NCI-H1436 (cell line): ENCODE measurements around the gene ALKBH5.

Source experiments
- DNase-seq: peaks from one replicate; lab custom pipeline; 2025; lab: John Stamatoyannopoulos, UW

ALKBH5 gene

DNA sequence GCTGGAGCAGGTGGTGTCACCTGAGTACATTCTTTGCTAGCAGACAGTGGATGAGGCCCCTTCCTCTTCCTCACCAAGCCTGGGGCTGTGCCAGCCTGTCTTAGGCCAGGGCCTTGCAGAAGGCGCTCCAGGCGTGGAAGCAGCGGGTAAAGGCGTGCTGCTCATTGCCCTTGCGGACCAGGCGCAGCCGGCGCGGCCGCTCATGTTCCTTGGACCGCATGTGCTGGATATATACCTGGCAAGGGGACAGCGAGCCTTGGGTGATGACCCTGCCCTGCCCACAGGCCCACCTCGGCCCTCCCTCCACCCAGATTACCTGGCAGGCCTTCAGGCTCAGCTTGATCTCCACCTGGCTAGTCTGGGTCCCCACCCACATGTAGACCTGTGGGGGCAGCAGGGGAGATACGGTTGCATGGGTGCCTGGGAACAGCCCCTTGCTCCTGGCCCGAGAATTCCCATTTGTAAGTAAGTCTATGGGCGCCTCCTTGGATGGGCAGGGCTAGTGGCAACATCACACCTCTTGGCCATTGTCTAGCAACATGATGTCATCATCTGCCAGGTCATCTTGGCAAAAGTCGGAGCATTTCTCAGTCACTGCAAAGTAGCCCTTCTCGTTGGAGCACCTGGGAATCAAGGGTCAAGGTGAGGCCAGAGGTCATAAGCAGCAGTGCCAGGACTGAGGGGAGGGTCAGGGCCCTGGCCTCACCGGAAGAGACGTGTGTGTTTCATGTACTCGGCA, 61.6 kb downstream of the ALKBH5 start:
- DNase-seq, result no peak

DNA sequence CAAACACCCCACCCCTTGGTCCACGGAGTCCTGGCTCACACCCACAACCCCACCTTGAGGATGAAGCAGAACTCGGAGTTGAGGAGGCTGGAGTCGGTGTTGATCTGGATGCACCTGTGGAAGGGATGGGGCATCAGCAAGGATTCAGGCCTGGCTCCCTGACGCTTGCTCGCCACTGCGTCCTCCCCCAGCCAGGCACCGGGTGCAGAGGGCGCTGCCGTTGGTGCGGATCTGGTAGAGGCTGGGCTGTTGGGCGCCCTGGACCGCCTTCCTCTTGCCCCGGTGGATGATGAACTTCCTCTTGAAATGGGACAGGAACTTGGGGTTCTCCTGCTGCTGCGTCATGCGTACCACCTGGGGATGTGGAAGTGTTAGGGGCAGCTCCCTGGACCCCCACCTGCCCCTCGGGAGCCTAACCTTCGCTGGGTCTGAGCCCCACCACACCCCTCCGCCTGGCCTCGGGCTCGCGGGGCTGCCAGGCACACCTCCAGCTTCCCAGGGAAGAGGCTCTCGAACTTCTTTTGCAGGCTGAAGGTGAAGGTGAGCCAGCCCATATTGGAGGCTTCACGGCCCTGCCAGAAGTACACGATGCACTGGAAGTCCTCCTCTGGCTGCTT, 62.6 kb downstream of the ALKBH5 start:
- no peak for DNase-seq

DNA sequence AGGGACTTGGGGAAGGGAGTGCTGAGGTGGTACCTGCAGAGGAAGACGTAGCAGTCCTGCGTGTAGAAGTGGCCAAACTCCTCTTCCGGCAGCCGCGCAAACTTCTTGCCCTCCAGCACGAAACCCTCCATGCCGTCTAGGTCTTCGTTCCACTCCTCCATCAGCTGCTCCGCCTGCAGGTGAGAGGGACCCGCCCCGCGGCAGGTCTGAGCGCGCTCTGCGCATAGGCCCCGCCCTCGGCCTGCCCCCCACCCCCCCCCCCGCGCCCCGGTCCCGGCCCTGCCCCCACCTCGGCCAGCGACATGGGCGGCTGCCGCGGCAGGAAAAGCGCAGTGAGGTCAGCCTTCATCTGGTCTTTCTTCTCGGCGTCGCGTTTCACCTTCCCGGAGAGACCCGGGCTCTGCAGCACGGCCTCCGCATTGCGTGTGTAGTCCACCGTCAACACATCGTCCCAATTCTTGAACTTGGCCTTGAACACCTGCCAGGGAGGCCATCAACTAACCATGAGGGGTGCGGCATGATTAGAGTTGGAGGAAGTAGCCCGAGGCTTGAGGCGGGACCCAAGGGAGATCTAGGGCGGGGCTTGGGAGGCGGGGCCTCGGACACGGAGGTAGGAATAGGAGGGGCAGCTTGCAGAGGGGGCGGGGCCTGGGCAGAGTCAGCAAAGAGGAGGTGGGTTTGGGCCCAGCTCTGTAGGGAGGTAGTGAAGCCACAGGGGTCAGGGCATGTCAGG, 63.4 kb downstream of the ALKBH5 start:
- DNase-seq, result peak; percentile 94

DNA sequence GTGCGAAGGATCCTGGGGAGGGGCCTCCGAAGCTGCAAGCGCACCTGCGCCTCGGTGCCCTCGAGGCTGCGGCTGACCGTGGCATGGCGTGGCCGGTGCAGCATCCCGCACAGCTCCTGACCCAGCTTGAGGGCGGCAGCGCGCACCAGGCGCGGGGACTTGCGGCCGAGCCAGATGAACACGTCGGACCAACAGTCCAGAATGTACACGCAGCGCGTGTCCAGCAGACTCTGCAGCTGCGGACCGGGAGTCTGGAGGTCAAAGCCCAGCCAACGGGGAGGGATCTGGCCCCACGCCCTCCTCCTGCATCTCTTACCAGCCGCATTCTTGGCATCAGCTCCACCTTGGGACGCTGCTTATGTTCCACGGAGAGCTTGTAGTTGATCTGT, 64.0 kb downstream of the ALKBH5 start:
- DNase-seq, result no peak

DNA sequence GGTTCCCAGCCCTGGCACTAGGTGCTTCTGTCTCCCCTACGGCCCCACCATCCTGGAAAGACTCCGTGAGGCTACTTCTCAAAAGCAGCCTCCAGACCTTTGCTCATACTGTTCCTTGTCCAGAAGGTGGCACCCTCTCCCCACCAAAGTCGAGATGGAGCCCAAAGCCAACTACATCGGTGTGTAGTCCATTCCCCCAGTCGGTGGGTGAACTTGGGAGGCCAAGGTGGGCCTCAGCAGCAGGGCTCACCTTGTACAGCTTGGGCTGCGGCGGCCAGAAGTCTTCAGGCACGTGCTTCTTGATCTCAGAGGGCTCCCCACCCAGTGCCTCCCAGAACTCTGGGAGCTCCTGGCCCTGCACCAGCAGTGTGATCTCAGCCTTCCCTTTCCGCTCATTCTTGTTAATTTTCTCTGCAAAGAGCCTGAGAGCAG, 64.7 kb downstream of the ALKBH5 start:
- DNase-seq, result peak; percentile 85

DNA sequence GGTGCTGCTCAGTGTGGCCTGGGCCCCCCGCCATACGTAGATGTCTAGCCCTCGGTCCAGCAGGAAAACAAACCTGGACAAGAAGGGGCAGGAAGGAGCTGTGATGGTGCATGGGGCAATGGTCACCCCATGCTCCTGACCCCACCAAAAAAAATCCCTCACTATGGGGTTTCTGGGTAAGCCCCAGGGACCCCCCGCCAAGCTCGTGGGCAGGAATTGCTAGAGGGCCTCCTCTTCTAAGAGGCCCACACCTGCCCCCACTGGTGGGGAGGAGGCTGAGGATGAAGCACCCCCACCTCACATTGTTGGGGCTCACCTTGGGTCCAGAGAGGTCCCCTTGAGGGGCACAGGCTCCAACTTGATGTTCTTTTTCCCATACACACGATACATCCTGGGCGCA, 65.2 kb downstream of the ALKBH5 start:
- DNase-seq, result no peak

DNA sequence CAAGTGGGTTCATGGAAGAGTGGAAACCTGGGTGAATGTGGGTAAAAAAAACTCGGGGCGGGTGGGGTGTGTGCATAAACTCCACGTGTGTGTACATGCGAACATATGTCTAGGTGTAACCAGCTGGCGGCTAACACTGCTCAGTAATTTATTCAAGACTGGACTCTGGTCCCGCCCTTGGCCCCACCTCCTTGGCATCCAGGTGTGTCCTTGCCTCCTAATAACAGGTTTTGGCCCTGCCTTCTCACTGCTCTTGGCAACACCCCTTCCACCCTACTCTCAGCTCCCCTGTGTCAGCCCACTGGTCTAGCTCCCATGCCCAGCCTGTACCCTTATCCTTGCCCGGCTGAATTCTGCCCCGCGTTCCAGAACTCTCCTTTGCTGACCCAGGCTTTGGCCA, 66.6 kb downstream of the ALKBH5 start:
- DNase-seq, result peak; percentile 16

DNA sequence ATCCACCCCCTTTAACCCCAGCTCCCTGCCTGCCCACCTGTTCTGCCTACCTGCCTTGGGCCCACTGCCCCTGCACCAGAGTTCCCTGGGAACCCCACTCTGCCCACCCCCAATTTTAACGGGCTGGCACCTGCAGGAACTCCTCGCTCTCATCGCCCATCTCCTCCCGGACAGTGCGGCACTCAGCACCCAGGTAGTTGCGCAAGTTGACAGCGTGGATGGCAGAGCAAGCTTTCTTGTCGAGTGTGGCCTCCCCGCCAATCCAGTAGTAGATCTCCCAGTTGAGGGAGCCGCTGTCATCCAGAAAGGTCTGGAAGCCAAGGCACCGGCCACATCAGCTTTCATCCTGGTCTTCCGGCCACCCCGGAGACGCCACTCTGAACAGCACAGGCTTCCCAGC, 67.1 kb downstream of the ALKBH5 start:
- DNase-seq, result no peak

DNA sequence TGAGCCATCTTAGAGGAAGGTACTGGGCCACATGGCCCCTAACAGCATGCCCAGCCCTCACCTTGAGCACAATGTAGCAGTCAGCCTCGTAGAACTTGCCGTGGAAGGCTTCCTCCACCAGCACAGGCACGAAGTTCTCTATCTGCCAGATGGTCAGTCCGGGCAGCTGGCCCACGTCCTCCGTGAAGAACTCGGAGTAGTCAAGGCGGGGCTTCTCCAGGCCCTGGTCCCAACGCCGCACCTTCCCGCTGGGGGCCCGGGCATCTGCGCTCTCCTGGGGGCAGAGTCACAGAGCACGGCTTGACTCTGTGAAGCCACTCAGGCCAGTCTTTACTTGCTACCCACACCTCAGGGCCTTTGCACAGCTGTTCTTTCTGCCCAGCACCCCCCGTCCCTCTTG, 67.6 kb downstream of the ALKBH5 start:
- no peak for DNase-seq

DNA sequence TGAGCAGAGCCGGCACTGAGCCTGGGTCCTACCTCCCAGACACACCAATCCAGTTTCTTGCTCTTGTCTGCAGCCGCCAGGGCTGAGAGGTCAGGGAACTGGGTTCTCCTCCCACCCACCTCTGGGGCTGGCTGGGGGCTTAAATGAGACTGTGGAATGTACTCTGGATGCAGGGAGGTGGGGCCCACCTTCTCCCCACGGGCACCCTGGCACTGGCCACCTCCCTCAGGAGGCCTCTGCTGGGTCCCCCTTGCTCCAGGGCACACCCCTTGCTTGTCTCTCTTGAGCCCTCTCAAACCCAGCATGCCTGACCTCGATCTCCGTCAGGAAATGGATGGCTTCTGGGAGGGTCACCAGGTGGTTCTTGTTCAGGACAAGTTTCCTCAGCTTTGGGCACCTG, 68.5 kb downstream of the ALKBH5 start:
- DNase-seq, result no peak

DNA sequence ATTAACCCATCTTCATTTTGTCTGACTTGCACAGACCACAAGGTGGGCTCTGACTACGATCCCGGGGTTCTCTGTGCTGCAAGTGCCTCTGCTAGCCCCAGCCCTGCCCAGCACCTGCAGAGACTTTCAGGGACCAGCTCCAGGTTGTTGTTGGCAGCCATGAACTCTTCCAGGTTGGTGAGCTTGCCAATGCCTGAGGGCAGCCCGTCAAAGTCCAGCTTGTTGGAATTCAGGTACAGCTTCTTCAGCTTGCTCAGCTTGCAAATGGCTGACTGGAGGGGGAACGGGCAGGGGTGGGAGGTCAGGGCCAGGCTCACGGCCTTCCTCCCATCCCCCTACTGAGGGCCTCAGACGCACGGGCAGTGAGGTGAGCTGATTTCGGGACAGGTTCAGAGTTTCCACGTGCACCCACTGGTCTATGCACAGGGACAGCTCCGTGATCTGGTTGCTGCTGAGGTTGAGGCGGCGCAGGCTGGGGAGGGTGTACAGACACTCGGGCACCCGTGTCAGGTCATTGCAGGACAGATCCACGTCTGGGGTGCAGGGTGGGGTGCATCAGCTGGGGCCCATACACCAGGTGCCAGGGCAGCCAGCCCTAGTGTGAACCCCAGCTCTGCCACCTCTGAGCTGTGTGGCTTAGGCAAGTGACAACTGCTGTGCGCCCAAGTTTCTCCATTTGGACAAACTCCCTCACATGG, 69.7 kb downstream of the ALKBH5 start:
- DNase-seq, result no peak

DNA sequence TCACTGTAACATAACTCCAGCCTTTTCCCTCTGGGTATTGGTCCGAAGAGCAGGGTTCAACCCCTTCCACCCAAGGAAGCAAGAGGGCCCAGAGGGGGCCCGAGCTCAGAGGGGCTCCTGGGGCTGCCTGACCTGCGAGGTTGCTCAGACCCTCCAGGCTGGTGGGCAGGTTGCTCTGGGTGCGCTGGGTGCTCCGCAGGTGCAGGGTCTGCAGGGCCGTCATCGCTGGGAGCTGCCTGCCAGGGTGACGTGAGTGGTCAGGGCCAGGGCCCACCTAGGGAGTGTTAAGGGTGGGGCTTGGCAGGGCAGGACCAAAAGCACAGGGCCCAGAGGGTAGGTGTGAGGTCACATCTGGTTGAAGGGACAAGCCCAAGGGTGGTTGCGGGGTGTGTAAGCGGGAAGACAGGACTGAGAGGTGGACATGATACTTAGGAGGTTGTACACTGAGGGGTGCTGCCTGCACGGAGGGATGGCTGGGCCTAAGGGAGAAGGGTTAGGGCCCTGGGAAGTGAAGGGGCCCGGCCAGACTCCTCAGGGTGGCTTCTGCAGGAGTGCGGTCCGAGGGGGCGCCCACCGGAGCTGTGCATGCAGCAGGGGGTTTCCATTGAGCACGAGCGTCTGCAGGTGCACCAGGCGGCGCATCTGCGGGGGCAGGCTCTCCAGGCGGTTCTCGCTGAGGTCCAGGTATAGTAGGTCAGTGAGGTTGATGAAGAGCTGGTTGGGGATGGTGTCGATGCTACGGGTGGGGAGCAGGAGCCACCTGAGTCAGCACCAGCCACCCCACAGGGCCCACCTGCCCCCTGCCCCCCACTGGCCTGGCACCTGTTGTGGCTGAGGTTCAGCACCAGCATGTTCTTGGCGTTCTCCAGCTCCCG, 70.6 kb downstream of the ALKBH5 start:
- no peak for DNase-seq

DNA sequence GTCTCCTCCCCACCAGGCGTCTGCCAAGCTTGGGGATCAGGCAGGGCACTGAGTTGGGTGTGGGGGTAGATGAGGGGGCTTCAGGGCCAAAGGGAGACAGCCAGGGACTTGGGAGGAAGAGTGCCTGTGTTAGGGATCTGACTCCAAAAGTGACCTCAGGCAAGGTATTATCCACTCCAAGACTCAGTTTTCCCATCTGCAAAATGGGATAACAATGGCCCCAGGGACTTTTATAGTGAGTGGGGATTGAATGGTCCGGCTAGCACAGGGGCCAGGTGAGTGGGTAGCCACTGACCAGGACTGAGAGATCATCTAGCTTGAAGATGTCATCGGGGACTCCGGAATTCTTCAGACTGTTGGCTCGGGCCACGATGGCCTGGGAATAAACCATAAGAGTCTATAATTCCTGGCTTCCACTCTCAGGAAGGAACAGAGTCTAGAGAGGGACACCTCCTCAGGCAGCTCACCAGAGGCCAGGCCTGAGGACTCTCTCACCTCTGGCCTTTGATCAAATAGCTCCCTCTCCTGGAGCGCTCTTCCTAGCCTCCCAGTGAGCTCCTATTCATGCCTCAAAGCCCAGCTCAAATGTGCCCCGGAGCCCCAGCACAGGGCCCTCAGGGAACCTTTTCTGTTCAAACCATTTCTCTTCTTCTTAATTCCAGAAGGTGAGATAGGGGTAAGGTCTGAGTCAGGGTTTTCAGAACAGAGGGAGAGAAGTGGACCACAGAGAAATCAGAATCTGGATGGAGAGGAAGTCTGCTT, 71.4 kb downstream of the ALKBH5 start:
- no peak for DNase-seq

DNA sequence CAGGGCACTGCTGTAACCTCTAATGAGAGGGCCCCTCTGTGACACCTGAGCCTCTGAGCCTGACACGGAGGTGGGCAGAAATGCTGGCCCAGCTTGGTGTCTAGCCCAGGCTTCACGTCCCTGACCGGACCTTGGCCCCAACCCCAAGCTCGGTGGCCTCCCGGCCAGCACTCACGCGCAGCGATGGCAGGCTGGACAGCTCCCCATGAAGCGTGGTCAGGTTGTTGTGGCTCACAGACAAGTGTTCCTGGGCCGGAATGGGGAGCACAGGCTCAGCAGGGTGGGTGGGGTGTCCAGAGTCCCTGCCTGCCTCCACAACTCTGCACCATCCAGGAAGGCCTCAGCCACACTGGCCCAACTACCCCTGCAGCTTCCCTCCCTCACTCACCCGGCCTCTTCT, 72.7 kb downstream of the ALKBH5 start:
- no peak for DNase-seq

DNA sequence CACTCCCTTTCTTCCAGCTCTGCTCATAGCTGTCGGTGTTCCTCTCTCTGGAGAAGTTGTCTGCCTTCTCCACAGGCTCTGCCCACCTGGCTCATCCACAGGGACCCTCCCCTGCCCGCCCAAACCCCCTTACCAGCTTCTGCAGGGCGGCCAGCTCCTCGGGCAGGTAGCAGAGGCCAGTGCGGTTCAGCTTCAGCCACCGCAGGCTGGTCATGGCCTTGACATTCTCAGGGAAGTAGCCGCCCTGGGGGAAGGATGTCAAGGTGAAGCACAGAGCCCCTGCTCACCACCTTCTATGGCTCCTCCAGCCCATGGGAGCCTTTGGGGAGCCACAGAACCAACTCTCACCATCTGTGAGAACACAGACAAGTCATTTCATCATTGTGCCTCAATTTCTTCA, 73.1 kb downstream of the ALKBH5 start:
- DNase-seq, result no peak

DNA sequence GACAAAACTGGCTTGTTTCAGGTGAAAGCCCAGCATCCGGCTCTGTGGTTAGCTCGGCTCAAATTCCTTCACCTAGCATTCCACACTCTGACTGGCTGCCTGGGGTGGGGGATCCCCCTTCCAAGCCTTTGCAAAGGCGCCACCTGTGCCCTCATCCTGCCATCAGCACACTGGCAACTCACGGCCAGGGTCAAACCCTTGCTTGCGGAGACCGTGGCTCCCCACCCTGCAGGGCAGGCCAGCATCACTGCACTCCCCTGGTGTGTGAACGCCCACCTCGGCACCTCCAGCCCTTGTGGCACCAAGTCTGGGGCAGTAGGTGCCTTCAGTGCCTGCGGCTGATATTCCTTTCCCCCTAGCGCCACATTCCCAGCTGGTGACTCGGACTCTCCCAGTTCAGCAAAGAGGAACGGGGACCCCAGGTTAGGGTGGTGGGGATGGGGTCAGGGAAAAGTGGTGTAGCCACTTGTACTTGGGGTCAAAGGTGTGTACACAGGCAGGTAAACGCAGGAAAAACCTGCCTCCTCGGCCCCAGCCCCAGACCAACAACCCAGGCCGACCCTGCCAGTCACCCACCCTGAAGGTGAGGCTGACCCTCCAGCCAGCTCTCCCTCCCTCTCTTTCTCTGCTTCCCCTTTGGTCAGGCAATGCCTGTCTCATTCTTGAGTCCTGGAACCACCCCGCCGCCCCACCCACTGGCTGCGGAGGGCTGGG, 73.8 kb downstream of the ALKBH5 start:
- no peak for DNase-seq

DNA sequence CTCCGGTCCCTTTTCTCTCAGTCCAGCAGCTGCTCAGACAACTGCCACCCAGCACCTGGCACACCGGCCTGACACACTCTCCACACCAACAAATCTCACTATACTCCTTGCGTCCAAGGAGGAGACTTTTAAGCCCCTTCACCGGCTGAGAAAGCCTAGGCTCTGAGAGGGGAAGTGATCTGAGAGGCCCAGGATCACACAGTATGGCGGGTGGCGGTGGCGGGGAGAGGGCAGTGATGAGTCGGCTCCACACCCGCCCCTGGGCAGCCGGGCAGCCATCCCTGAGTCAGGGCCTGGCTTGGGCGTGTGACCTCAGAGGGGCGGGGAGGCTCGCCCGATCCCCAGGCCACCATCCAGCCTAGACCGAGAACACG, 74.3 kb downstream of the ALKBH5 start:
- DNase-seq, result no peak

DNA sequence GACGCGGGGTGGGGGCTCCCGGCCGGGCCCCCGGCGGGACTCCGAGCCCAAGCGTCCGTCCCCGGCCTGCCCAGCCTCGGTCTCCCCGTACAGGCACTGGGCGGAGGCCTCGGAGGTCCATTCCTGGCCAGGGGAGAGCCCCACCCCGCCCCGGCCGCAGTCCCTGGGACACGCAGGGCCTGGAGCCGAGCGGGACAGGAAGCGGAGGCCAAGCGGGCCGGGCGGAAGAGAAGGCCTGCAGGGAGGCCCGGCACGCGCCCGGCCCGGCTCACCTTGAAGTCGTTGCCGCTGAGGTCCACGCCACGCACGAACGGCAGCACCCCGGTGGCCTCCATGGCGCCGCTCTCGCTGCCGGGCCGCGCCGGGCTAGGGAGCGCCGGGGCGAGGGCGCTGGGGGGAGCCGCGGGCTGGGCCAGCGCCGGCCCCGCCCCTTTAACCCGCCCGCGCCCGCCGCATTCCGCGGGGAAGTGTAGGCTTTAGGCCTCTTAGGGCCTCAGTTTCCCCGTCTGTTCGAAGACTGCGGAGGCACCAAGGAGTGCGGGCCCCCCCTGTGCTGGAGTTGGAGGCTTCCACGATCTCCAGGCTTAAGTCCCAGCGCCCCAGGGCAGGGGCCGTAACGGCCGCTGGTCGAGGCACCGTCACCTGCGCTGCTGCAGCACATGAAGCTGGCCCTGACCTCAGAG, 74.9 kb downstream of the ALKBH5 start, which contains the start of gene FLII:
Gene FLII, minus strand, starts transcription at position 383 of the 683 bp plus-strand sequence. Its CDS starts 48 bp downstream, at position 335.
- peak; percentile 37 for DNase-seq
